Measurements from ENCODE around the gene SNAPC4. TPM values are rescaled to one million over a fixed set of nuclear protein-coding genes. Genes with fewer than 3 reads are reported as not detected.
"Not testable (repeated sequence)": the region's sequence is repeated elsewhere in the genome, so short reads cannot be mapped to it uniquely, and the experiment has no call there.

Gene SNAPC4
- total RNA-seq, 4 donors from 2014 or later, result 6.0 to 14.5 (median 10.1) TPM

- Histone ChIP-seq H3K4me3 (no peak overlapping the region), H3K36me3 (peaks cover 0 to 18% (median 8%) of the 10 kb centered on the region in 4 donors)
- in situ Hi-C loops (cut with MboI; ENCODE audit: low pct_ligation_motif_present in 1 of 4, low pct_unique_long_range_greater_than_20kb in 1 of 4, low sequenced_read_pairs in 3 of 4), result no loop called here
Measured at GRCh38 chr9:136426787-136427186, 26.8 kb upstream of the SNAPC4 start.

GRCh38 chr9:136425367-136425766 lies 25.4 kb upstream of the SNAPC4 start:
- H3K27ac ChIP-seq; DNase-seq; in situ Hi-C loops (cut with MboI; ENCODE audit: low pct_ligation_motif_present in 1 of 4, low pct_unique_long_range_greater_than_20kb in 1 of 4, low sequenced_read_pairs in 3 of 4); H3K27me3 ChIP-seq; H3K4me1 ChIP-seq; intact Hi-C loops (cut with DNase I; ENCODE audit: low total_unique reads); H3K4me3 ChIP-seq; H3K9me3 ChIP-seq: not testable (repeated sequence)
- 86 to 89% methylated on average over 4 to 7 of the region's 7 CpGs for WGBS, 2 donors (ENCODE audit: low coverage in 1 of 2)
- peaks cover 0 to 30% (median 11%) of the 10 kb centered on the region in 4 donors for H3K36me3 ChIP-seq

More at GRCh38 chr9:136426787-136427186, 26.8 kb upstream of the SNAPC4 start:
- WGBS, 2 donors (ENCODE audit: low coverage in 1 of 2), result 80 to 90% methylated on average over 1 to 12 of the region's 12 CpGs
- no peaks in the 10 kb centered on the region for H3K27me3 ChIP-seq
- no peaks in the 10 kb centered on the region for H3K4me1 ChIP-seq
- no peak for TF ChIP-seq POLR2AphosphoS5 (IDR thresholded peaks at IDR 0.05)
- no peak for TF ChIP-seq EP300 (IDR thresholded peaks at IDR 0.05; ENCODE audit: low read depth)
- TF ChIP-seq POLR2A (IDR thresholded peaks at IDR 0.05), result no peak
- TF ChIP-seq CTCF (IDR thresholded peaks at IDR 0.05), result no peak
- intact Hi-C loops (cut with DNase I; ENCODE audit: low total_unique reads), result no loop called here
- H3K27ac ChIP-seq, result no peak overlapping the region
- no peak for DNase-seq
- H3K9me3 ChIP-seq, result no peaks in the 10 kb centered on the region

- WGBS, 2 donors (ENCODE audit: low coverage in 1 of 2), result 87 to 100% methylated on average over 8 to 27 of the region's 27 CpGs
- Histone ChIP-seq H3K4me1 (no peaks in the 10 kb centered on the region), H3K27me3 (no peaks in the 10 kb centered on the region), H3K9me3 (no peaks in the 10 kb centered on the region), H3K4me3 (no peak overlapping the region), H3K36me3 (peaks cover 0 to 35% (median 12%) of the 10 kb centered on the region in 4 donors), H3K27ac (no peak overlapping the region)
- intact Hi-C loops (cut with DNase I; ENCODE audit: low total_unique reads), result no loop called here
- TF ChIP-seq POLR2AphosphoS5 (IDR thresholded peaks at IDR 0.05), result no peak
- TF ChIP-seq CTCF (IDR thresholded peaks at IDR 0.05), result no peak
- no peak for TF ChIP-seq EP300 (IDR thresholded peaks at IDR 0.05; ENCODE audit: low read depth)
- TF ChIP-seq POLR2A (IDR thresholded peaks at IDR 0.05), result no peak
- in situ Hi-C loops (cut with MboI; ENCODE audit: low pct_ligation_motif_present in 1 of 4, low pct_unique_long_range_greater_than_20kb in 1 of 4, low sequenced_read_pairs in 3 of 4), result no loop called here
- no peak for DNase-seq
Measured at GRCh38 chr9:136424750-136425362, 24.9 kb upstream of the SNAPC4 start.

GRCh38 chr9:136423432-136424146 lies 23.6 kb upstream of the SNAPC4 start:
- TF ChIP-seq CTCF (IDR thresholded peaks at IDR 0.05) (no peak), EP300 (IDR thresholded peaks at IDR 0.05; ENCODE audit: low read depth) (no peak), POLR2A (IDR thresholded peaks at IDR 0.05) (no peak), POLR2AphosphoS5 (IDR thresholded peaks at IDR 0.05) (no peak)
- peaks cover 0 to 48% (median 17%) of the 10 kb centered on the region in 4 donors for H3K36me3 ChIP-seq
- no peaks in the 10 kb centered on the region for H3K4me1 ChIP-seq
- no peak overlapping the region for H3K4me3 ChIP-seq
- H3K9me3 ChIP-seq, result no peaks in the 10 kb centered on the region
- intact Hi-C loops (cut with DNase I; ENCODE audit: low total_unique reads) (no loop called here), in situ Hi-C loops (cut with MboI; ENCODE audit: low pct_ligation_motif_present in 1 of 4, low pct_unique_long_range_greater_than_20kb in 1 of 4, low sequenced_read_pairs in 3 of 4) (no loop called here)
- no peak overlapping the region for H3K27ac ChIP-seq
- WGBS, 2 donors (ENCODE audit: low coverage in 1 of 2), result 80 to 97% methylated on average over 3 to 35 of the region's 43 CpGs
- H3K27me3 ChIP-seq, result no peaks in the 10 kb centered on the region
- DNase-seq, result no peak

Data from transverse colon (tissue), 4 donors.